Neural progenitor cell (in vitro differentiated cells): ENCODE measurements around the gene MPND.

Experiments used
- EZH2 ChIP-seq: fragments of 200-600 bp; sonication (generic); IDR thresholded peaks from 2 replicates; pipeline ENCODE4 v1.6.1; 2017; ENCODE audit warnings: antibody characterized with exemption, mild to moderate bottlenecking, moderate library complexity
- TF ChIP-seq, protein P1 (sequence below): fragments of 200-600 bp; sonication (generic); IDR thresholded peaks from 2 replicates; pipeline ENCODE4 v1.5.1; 2017; ENCODE audit warnings: antibody characterized with exemption, mild to moderate bottlenecking

DNA sequence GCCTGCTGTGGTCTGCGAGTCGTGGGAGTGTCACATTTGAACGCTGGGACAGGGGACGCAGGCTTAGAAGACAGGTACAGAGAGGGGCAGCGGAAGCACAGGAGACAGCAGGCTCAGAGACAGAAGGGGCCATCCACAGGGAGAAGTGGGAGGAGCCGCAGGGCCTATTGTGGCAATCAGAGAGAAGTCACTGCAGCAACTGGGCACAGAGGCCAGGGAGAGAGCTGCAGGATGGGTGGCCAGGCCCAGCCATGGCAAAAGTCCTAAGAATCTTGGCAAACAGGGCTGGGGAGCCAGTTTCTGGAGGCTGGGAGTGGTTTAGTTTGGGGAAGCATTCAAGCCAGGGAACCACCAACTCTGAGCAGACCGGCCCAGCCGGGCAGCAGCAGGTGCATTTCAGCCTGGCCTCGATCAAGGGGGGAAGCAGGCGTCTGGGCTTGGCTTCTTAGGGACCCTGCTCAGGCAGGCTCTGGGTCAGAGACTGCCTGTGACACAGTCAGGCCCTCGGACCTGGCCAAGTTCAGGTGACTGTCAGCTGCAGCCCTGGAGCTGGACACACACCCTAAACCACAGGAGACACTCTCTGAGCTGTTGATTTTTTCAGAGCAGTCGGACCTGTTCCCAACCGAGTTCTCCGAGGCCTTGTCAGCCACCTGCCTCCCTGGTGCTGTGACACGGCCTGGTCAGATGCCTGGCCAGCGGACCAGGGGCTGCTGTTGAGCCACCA lies 45.1 kb downstream of the MPND start:
- TF ChIP-seq, protein P1, sequence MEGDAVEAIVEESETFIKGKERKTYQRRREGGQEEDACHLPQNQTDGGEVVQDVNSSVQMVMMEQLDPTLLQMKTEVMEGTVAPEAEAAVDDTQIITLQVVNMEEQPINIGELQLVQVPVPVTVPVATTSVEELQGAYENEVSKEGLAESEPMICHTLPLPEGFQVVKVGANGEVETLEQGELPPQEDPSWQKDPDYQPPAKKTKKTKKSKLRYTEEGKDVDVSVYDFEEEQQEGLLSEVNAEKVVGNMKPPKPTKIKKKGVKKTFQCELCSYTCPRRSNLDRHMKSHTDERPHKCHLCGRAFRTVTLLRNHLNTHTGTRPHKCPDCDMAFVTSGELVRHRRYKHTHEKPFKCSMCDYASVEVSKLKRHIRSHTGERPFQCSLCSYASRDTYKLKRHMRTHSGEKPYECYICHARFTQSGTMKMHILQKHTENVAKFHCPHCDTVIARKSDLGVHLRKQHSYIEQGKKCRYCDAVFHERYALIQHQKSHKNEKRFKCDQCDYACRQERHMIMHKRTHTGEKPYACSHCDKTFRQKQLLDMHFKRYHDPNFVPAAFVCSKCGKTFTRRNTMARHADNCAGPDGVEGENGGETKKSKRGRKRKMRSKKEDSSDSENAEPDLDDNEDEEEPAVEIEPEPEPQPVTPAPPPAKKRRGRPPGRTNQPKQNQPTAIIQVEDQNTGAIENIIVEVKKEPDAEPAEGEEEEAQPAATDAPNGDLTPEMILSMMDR = no peak
- no peak for TF ChIP-seq EZH2
